Activated CD8-positive, alpha-beta memory T cell treated with anti-CD3 and anti-CD28 coated beads, Interleukin-2, amount 50 U/mL, for 48 hours (primary cell): ENCODE data around the gene DNHD1.

Source experiments
- DNase-seq: peaks from one replicate; pipeline ENCODE4 v3.0.0-alpha.2; 2020

DNHD1 gene

GRCh38 chr11:6541356-6541755, 44.3 kb downstream of the DNHD1 start:
- no peak for DNase-seq

- no peak for DNase-seq
Measured at GRCh38 chr11:6542727-6543126, 45.6 kb downstream of the DNHD1 start.

DNA sequence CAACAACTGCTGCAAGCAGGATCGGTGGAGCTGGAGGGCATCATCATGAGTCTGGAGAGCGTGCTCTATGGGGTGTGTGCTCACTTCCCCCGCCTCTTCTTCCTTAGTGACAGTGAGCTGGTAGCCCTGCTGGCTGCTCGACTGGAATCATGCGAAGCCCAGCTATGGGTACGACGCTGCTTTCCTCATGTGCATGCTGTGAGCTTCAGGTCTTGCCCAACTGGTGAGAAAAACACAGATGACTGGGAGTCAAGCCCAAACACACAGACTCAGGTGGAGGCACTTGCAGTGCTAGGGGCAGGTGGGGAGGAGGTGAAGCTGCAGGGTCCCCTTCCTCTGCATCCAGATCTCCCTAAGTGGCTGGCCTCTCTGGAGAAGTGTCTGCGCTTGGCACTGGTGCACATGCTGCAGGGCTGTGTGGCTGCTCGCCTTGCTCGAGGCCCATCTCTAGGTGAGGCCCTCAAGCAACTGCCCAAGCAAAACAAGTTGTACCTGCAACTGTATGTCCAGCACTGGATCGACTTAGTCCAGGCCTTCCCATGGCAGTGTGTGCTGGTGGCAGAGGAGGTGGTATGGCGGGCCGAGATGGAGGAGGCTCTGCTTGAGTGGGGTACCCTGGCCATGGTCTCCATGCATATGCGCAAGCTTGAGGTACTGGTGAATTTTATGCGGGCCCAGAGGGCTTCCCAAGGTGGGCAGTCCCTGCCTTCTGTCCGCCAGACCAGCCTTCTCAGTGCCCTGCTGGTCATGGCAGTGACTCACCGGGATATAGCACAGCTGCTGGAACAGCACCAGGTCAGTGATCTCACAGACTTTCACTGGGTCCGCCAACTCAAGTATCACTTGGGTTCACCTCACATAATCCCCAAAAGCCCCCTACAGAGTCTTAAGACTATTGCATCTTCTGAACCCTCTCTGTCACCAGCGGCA, 48.1 kb downstream of the DNHD1 start:
- DNase-seq, result no peak

DNA sequence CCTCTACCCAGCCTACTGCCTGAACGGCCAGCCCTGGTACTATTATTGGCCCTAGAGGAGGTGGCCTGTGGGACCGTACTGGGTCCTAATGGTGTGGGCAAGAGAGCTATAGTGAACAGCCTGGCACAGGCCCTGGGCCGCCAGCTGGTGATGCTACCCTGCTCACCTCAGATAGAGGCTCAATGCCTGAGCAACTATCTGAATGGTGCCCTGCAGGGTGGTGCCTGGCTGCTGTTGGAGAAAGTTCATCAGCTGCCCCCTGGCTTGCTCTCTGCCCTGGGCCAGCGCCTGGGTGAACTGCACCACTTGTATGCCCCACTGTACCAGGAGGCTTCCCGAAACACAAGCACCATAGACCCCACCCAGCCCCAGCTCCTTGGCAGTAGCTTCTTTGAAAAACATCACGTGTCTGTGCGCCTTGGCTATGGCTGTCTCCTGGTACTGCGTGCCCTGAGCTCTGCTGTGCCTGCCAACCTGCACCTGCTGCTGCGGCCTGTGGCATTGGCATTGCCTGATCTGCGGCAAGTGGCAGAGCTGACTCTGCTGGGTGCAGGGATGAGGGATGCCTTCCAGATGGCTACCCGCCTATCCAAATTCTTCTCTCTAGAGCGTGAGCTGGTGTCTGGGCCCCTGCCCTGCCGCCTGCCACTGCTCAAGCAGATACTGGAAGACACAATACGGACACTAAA, 49.0 kb downstream of the DNHD1 start:
- DNase-seq, result no peak

DNA sequence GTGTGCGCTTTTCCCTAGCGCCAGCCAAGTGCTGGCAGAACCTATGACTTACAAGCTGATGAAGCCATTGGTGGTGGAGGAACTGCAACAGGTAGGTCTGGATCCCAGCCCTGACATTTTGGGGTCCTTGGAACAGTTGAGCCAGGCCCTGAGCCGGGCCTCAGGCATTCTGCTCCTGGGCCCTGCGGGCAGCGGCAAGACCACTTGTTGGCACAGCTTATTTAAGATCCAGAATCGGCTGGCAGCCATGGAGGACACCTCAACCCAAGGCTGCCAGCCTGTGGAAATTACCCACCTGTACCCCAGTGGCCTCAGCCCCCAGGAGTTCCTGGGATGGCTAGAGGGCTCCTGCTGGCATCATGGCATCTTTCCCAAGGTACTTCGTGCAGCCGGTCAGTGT, 49.7 kb downstream of the DNHD1 start:
- no peak for DNase-seq

DNA sequence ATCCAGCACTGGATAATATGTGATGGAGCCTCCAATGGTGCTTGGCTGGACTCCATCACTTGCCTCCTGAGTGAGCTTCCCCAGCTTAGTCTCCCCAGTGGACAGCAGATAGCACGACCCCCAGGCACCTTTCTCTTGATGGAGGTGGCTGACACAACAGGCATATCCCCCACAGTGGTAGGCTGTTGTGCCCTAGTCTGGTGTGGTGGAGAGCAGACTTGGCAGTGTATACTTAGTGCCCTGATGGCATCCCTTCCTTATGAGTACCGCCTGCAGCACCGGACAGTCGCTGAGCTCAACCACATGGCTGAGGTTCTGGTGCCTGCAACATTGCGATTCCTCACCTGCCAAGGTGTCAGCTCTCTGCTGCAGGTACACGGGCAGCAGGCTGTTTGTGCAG, 50.1 kb downstream of the DNHD1 start:
- DNase-seq, result no peak

DNA sequence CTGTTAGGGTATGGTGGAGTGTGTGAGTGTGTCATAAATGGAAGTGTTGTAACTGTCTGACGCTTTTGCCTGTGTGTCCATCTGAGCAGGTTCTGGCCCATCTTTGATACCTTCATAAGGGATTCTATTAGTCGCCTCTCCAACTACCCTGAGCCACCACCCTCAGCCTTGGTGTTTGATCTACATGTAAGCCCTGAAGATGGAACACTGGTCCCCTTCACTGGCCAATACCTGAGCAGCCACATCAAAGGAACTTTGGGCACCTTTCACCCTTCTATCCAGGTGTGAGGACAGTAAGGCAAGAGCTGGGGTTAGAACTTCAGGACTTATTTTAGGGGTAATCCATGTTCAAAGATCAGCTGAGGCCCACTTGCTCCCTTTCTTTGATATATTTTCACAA, 51.0 kb downstream of the DNHD1 start:
- DNase-seq, result no peak

- no peak for DNase-seq
Measured at GRCh38 chr11:6548641-6549040, 51.6 kb downstream of the DNHD1 start.

DNA sequence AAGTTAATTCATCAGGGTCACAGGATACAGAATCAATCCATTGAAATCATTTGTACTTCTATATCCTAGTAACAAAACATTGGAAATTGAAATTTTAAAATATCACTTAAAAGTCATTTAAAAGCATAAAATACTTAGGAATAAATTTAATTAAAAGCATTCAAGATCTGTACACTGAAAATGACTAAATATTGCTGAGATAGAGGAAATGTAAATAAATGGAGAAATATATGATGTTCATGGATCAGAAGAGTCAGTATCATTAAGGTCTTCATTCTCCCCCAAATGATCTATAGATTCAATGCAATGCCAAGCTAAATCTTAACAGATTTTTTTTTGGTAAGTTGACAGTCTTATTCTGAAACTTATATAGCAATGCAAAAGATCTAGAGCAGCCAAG, 56.6 kb downstream of the DNHD1 start:
- no peak for DNase-seq

- DNase-seq, result no peak
Measured at GRCh38 chr11:6554828-6555706, 58.0 kb downstream of the DNHD1 start.

DNA sequence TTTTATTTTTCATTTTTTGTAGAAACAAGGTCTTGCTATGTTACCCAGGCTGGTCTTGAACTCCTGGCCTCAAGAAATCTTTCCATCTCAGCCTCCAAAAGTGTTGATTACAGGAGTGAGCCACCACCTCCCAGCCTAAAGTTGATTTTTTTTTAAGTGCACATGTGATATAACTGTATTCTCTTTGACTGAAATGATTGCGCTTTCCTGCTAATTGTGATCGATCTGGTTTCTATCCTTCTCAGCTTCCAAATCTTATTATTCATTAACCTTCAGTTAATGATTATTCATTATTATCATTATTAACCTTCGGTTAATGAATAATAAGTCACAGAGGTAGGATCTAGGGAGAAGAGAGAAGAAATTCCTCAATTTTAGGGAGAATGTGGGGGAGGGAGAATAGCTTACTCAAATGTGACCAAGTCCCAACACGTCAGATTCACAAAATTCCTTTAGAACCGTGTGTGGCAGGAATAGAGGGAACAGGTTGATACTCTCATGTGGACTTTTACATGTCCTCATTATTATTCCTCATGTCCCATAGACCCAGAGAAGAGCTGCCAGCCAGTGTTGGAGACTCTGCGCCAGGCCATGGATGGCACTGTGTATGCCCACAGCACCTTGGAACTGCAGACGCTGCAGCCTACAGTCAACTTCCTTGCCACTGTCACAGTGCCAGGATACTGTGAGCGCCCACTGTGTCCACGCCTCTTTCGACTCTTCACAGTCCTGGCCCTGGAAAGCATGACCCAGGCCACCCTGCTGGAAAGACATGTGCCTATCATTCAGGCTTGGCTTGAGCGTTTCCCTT, 59.3 kb downstream of the DNHD1 start:
- DNase-seq, result no peak

- no peak for DNase-seq
Measured at GRCh38 chr11:6557063-6557462, 60.0 kb downstream of the DNHD1 start.

DNA sequence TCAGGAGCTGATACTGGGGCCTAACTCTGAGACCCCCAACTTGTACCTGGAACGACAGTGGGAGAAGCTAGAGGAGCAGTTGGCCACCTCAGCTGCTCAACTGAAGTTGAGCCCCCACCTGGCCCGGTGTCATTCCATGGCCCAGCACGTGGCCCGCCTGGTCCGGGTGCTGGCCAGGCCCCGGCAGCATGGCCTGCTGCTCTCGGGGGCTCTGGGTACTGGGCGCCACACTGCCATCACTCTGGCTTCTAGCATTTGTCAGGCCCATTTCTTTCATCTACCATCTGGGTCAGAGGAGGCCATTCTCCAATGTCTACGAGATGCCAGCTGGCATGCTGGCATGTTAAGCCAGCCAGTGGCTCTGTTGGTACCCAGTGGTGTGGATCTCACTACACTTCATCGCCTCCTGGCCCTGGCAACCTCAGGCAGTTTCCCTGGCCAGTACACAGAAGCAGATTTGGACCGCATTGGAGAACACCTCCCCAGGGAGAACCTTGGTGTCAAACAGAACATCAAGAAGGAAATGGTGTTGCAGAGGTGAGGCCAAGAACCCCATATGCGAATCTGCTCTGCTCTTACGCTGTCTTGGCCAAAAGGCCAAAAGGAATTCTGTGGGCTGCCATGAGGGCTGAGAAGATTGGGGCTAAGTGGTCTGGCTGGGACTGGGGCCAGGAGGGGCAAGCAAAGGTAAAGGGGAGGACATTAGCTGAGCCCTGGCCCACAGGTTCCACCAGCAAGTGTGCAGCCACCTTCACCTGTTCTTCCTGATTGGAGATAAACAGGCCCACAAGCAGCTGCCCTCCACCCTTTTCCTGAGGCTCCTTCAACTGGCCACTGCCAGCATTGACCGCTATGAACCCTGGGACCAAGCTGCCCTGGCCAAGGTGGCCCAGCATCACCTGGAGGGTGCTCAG, 60.9 kb downstream of the DNHD1 start:
- DNase-seq, result no peak

DNA sequence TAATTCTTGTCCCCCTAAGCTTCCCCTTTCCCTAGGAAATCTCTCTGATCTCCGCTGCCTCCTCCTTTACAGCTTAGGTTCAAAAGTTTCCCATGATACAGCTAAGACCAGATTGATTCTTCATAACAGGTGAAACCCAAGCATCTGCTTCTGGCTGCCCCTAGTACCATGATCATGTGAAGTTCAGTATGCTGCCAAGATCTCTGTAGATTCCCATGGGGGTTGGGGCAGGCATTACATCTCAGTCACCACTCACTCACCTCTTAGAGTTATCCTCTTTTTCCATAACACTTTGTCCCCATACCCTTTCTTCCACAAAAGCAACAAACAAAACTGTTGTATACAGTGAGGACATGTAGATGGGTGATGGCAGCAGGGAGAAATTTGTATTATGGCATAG, 62.3 kb downstream of the DNHD1 start:
- DNase-seq, result no peak

DNA sequence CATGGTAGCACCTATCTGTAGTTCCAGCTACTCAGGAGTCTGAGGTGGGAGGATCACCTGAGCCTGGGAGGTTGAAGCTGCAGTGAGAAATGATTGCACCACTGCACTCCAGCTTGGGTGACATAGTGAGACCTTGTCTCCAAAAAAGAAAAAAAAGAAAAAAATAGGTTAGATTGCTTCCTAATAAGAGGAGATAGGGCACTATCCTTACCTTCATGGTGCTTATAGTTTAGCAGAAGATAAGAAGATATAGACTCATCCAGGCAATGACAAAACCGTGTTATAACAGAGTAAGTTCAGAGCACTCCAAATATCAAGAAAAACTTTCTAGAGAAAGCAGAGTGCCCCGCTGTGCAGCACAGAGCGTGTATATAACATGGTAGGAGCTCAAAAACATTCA, 64.2 kb downstream of the DNHD1 start:
- no peak for DNase-seq

DNA sequence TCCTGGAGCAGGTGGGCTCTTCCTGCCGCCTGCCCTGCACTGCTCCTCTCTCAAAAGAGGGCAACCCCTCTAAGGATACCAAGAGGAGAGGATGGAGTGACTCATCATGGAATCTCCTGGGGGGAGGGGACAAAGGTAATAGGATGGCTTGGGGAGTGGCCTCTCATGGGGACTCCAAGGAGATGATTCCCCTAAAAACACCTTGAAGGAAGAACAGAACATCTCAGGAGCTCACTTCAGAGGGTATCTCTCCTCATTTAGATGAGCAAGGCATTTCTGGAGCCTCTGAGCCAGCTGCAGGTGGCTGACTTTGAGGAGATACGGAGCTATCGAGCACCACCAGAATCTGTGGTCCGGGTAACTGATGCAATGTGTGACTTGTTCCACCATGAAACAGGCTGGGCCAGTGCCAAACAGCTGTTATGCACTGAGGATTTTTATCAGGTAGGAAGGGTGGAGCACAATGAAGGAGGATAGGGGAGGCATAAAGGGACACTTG, 66.1 kb downstream of the DNHD1 start:
- no peak for DNase-seq

GRCh38 chr11:6563667-6564066, 66.6 kb downstream of the DNHD1 start:
- DNase-seq, result no peak

- DNase-seq, result no peak
Measured at GRCh38 chr11:6565325-6565724, 68.2 kb downstream of the DNHD1 start.

DNA sequence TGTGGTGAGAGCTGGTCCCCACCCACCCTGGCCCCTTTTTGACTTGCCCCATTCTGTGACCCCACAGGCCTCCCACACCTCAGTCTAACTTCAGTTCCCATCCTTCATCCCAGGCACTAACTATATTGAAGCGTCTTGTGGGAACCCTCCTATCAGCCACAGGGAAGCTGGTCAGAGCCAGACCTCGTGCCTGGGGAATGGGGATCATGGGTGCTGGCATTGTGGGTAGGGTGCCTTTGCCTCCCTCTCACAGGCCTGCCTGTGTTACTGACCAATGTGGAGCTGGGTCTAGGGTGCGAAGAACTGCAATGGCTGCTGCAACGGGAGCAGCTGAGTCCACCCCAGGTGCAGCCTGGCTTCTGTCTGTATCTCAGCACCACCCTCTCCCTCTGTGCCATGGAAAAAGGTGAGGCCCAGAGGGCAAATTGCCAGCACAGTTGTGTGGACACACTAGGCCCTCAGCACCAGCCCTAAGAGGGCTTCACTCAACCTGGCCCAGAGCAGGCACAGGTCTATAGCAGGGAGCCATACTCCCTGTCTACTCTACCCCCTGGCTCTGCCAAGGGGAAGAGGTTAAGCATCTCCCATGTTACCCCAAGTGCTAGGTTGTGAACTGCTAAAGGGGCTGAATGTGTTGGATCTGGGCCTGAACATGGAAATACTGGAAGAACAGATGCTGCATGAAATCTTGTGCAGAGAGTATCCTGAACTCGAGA, 69.1 kb downstream of the DNHD1 start:
- DNase-seq, result no peak

- no peak for DNase-seq
Measured at GRCh38 chr11:6566704-6567370, 69.8 kb downstream of the DNHD1 start.
